SK-N-SH (cell line): ENCODE results near the gene ACSM2A. TPM values are rescaled to one million over a fixed set of nuclear protein-coding genes. Genes with fewer than 3 reads are reported as not detected.
A peak's percentile ranks its signal among the peaks of the same experiment; 100 is the strongest.
"Not testable (repeated sequence)": the region's sequence is repeated elsewhere in the genome, so short reads cannot be mapped to it uniquely, and the experiment has no call there.

Experiments used
- CTCF ChIA-PET: fragments of 300-600, 350-600 bp; formaldehyde crosslinking; extraction: SDS; loops from one replicate; lab custom pipeline; 2021; lab: Yijun Ruan, JAX
- POLR2A ChIA-PET: fragments of 350-600 bp; sonication (Branson Sonifier 250); formaldehyde crosslinking; extraction: SDS; loops from one replicate; lab custom pipeline; 2020; ENCODE audit warnings: antibody characterized with exemption, inconsistent platforms; lab: Yijun Ruan, JAX
- DNase-seq: peaks from one replicate; pipeline ENCODE4 v3.0.0; 2012
- H2AFZ ChIP-seq: fragments of 200-600 bp; sonication (generic); 2 replicates; pipeline ENCODE4 v1.8.1; 2016; ENCODE audit warnings: antibody characterized with exemption, mild to moderate bottlenecking, low read depth
- H3F3A ChIP-seq: fragments of 200-600 bp; sonication (generic); replicated peaks from 2 replicates; pipeline ENCODE3; 2016; ENCODE audit warnings: antibody characterized with exemption, mild to moderate bottlenecking; ENCODE audit not compliant: insufficient read depth
- H3K27ac ChIP-seq, 2 experiments: fragments of 200-500 bp in 1 of 2; fragments of 200-600 bp in 1 of 2; sonication (Bioruptor generic) in 1 of 2; sonication (generic), shearing (Covaris generic) in 1 of 2; 2 replicates each; pipeline versions ENCODE4 v1.5.1 to v1.6.1; 2014 to 2016; ENCODE audit warnings: low read depth in 2 of 2, inconsistent platforms in 1 of 2, low read length in 1 of 2, mild to moderate bottlenecking in 1 of 2, mixed read lengths in 1 of 2
- H3K27me3 ChIP-seq: fragments of 200-600 bp; sonication (generic), shearing (Covaris generic); 2 replicates; pipeline ENCODE4 v1.6.1; 2016; ENCODE audit warnings: mixed run types; ENCODE audit not compliant: insufficient read depth
- H3K36me3 ChIP-seq, 2 experiments: fragments of 200-500 bp in 1 of 2; fragments of 200-600 bp in 1 of 2; sonication (Bioruptor generic) in 1 of 2; sonication (generic) in 1 of 2; replicated peaks in 1 of 2; 2 replicates each; pipeline versions ENCODE3 to v1.5.1; 2014 to 2016; ENCODE audit warnings: low read length in 1 of 2, mild to moderate bottlenecking in 1 of 2; ENCODE audit not compliant: insufficient read depth in 2 of 2, control insufficient read depth in 1 of 2
- H3K4me1 ChIP-seq, 2 experiments: fragments of 200-500 bp in 1 of 2; fragments of 200-600 bp in 1 of 2; sonication (Bioruptor generic) in 1 of 2; sonication (generic), shearing (Covaris generic) in 1 of 2; 2 replicates each; pipeline versions ENCODE4 v1.5.1 to v1.6.1; 2014 to 2016; ENCODE audit warnings: low read depth in 1 of 2, low read length in 1 of 2, mixed run types in 1 of 2; ENCODE audit not compliant: insufficient read depth in 2 of 2, control insufficient read depth in 1 of 2
- H3K4me2 ChIP-seq: fragments of 200-600 bp; sonication (generic), shearing (Covaris generic); 2 replicates; pipeline ENCODE4 v1.6.1; 2017; ENCODE audit warnings: mixed run types
- H3K4me3 ChIP-seq, 2 experiments: fragments of 200-500 bp in 1 of 2; fragments of 200-600 bp in 1 of 2; sonication (Bioruptor generic) in 1 of 2; sonication (generic), shearing (Covaris generic) in 1 of 2; 2 replicates each; pipeline versions ENCODE4 v1.5.1 to v1.8.1; 2014 to 2016; ENCODE audit warnings: low read depth in 2 of 2, inconsistent platforms in 1 of 2, low read length in 1 of 2, mild to moderate bottlenecking in 1 of 2, mixed read lengths in 1 of 2, moderate library complexity in 1 of 2
- H3K79me2 ChIP-seq: fragments of 200-600 bp; sonication (generic); 2 replicates; pipeline ENCODE4 v1.8.1; 2017; ENCODE audit warnings: mild to moderate bottlenecking; ENCODE audit not compliant: insufficient read depth
- H3K9ac ChIP-seq: fragments of 200-600 bp; sonication (generic); 2 replicates; pipeline ENCODE4 v1.6.1; 2017; ENCODE audit warnings: mixed run types
- H3K9me2 ChIP-seq: fragments of 200-600 bp; sonication (generic); 2 replicates; pipeline ENCODE4 v1.6.1; 2017; ENCODE audit warnings: mixed run types
- H3K9me3 ChIP-seq: fragments of 200-600 bp; sonication (generic); 2 replicates; pipeline ENCODE4 v1.6.1; 2017; ENCODE audit warnings: mixed run types, mild to moderate bottlenecking, moderate library complexity
- H4K20me1 ChIP-seq: fragments of 200-600 bp; sonication (generic); 2 replicates; pipeline ENCODE4 v1.6.1; 2017; ENCODE audit warnings: mild to moderate bottlenecking, mixed run types; ENCODE audit not compliant: insufficient read depth
- ELF1 ChIP-seq: IDR thresholded peaks from 2 replicates; pipeline ENCODE4 v1.4.0; 2012
- EP300 ChIP-seq, 2 experiments: IDR thresholded peaks; 2 replicates each; pipeline versions ENCODE4 v1.4.0 to v1.6.1; 2012; ENCODE audit warnings: borderline replicate concordance in 1 of 2, low read depth in 1 of 2, low read length in 1 of 2
- FOXJ3 ChIP-seq: sonication (generic); formaldehyde crosslinking; IDR thresholded peaks from 2 replicates; pipeline ENCODE4 v1.5.1; 2020; ENCODE audit warnings: mild to moderate bottlenecking, missing genetic modification reagents
- RFX5 ChIP-seq: IDR thresholded peaks from 2 replicates; pipeline ENCODE4 v1.6.1; 2012; ENCODE audit warnings: mild to moderate bottlenecking, improper control_type of control experiment, low read length
- SIN3A ChIP-seq: IDR thresholded peaks from 2 replicates; pipeline ENCODE4 v1.6.1; 2012; ENCODE audit warnings: low read depth, mild to moderate bottlenecking, low read length, moderate library complexity, borderline replicate concordance
- YY1 ChIP-seq: IDR thresholded peaks from 2 replicates; pipeline ENCODE4 v1.4.0; 2012; ENCODE audit warnings: low read depth, mild to moderate bottlenecking
- WGBS: methylation state at CpG from one replicate; pipeline ENCODE4 v1.1.6; 2017; ENCODE audit warnings: low lambda C conversion rate; 5-methylcytosine and 5-hydroxymethylcytosine counted together
- polyA plus RNA-seq, 3 experiments: library from polyadenylated mRNA; depleted of rRNA; stranded (reverse); fragments of >200 nt; gene quantifications; 2 replicates each; pipeline ENCODE4 v1.2.3, GENCODE V29; 2012
- TF ChIP-seq, protein P1 (sequence below): fragments of 150-350 bp; IDR thresholded peaks from 2 replicates; pipeline ENCODE4 v1.6.1; 2016; ENCODE audit warnings: mild to moderate bottlenecking, low read depth, low read length

Gene ACSM2A
- polyA plus RNA-seq, 1 of the 3 experiments (the other 2 are of a cell fraction) = not detected

DNA sequence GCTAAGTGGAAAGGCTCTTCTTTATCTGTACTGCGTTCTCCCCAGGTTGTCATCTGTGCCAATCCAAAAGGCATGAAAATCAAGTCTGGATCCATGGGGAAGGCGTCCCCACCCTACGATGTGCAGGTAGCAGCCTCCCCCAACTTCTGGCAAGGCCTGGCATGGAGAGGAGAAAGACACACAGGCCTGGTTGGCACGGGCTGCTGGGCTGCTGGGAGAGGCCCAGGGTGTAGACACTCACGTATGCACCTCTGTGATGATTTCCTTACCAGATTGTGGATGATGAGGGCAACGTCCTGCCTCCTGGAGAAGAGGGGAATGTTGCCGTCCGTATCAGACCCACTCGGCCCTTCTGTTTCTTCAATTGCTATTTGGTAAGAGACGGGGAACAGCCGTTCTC, 20.4 kb upstream of the ACSM2A start:
- Histone ChIP-seq H3K27ac (no peak overlapping the region), H3K4me2 (no peak overlapping the region), H3K79me2 (no peaks in the 10 kb centered on the region), H3K9ac (no peak overlapping the region), H3K4me3 (no peak overlapping the region), H3K36me3 (no peaks in the 10 kb centered on the region), H3K27me3 (no peaks in the 10 kb centered on the region), H3K9me3 (no peaks in the 10 kb centered on the region), H4K20me1 (no peaks in the 10 kb centered on the region), H3K9me2 (no peaks in the 10 kb centered on the region), H2AFZ (no peak overlapping the region), H3F3A (no peaks in the 10 kb centered on the region), H3K4me1 (no peaks in the 10 kb centered on the region)
- 33% methylated on average over 4 of the region's 11 CpGs for WGBS
- ChIA-PET POLR2A (no interaction called here), CTCF (no interaction called here)
- no peak for TF ChIP-seq EP300 (IDR thresholded peaks at IDR 0.05; ENCODE audit: borderline replicate concordance in 1 of 2, low read depth in 1 of 2, low read length in 1 of 2)
- TF ChIP-seq SIN3A = no peak
- TF ChIP-seq YY1 = no peak
- TF ChIP-seq ELF1 = no peak
- no peak for TF ChIP-seq FOXJ3 (CRISPR knock-in tag)
- TF ChIP-seq, protein P1, sequence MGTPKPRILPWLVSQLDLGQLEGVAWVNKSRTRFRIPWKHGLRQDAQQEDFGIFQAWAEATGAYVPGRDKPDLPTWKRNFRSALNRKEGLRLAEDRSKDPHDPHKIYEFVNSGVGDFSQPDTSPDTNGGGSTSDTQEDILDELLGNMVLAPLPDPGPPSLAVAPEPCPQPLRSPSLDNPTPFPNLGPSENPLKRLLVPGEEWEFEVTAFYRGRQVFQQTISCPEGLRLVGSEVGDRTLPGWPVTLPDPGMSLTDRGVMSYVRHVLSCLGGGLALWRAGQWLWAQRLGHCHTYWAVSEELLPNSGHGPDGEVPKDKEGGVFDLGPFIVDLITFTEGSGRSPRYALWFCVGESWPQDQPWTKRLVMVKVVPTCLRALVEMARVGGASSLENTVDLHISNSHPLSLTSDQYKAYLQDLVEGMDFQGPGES = no peak
- no peak for TF ChIP-seq RFX5
- no peak for DNase-seq

DNA sequence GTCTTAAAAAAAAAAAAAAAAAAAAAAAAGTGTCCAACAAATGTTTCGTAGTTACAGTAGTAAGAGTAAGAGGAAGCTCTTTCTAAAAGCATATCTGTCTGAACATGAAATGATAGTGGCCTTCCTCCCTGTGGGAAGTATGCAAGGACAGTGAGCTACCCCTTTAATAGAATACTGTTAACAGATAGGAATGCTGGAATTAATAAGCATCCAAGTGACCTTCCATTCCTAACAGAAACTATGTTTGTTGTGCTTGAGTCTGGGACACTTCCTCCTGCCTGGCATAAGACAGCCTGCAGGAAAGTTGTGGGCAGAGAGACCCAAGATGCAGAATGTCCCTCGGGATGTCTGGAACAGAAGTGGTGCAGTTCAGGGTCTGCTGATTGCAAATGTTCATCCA, 12.4 kb upstream of the ACSM2A start:
- Histone ChIP-seq H3F3A (peaks cover 12% of the 10 kb centered on the region), H3K27ac (peak overlapping the region in 1 of 2 experiments; percentile 80; a peak in 2 of 4 replicates)
- H3K9ac ChIP-seq, H2AFZ ChIP-seq, H3K27me3 ChIP-seq, DNase-seq, CTCF ChIA-PET, H3K9me2 ChIP-seq, H3K36me3 ChIP-seq, H4K20me1 ChIP-seq, H3K4me1 ChIP-seq, H3K4me3 ChIP-seq, H3K79me2 ChIP-seq, H3K4me2 ChIP-seq, H3K9me3 ChIP-seq, POLR2A ChIA-PET: not testable (repeated sequence)
- 20% methylated on average over 1 of the region's 2 CpGs for WGBS

DNA sequence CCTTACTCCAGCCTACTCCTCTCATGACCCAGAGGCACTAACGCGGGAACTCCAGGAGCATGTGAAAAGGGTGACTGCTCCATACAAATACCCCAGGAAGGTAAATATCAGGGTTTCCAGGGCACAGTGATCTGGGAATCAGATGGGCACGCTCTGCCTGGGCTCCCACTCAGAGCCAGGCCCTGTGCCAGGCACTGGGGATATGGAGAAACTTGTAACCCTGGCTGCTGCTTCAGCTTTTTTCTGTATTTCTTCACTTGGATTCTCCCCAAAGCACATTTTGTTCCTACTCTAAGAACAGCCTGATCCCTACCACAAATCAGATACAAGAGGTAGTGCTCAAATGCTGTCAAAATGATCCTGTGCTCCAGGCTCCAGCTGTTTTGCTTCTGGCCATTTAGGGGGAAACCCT, 11.5 kb upstream of the ACSM2A start:
- H4K20me1 ChIP-seq, H3K79me2 ChIP-seq, H3K4me2 ChIP-seq, H3K9me2 ChIP-seq, H3K27me3 ChIP-seq, CTCF ChIA-PET, H3K4me3 ChIP-seq, H3K4me1 ChIP-seq, H3K9me3 ChIP-seq, POLR2A ChIA-PET, H3K36me3 ChIP-seq, H3K9ac ChIP-seq, DNase-seq: not testable (repeated sequence)
- H3K27ac ChIP-seq = peak overlapping the region in 1 of 2 experiments; percentile 79; a peak in 2 of 4 replicates
- peaks cover 12% of the 10 kb centered on the region for H3F3A ChIP-seq
- WGBS = 22% methylated on average over 1 of the region's 3 CpGs
- H2AFZ ChIP-seq = 0 out of 2 replicates have a peak overlapping the region, but pooled peaks have one; percentile 51

DNA sequence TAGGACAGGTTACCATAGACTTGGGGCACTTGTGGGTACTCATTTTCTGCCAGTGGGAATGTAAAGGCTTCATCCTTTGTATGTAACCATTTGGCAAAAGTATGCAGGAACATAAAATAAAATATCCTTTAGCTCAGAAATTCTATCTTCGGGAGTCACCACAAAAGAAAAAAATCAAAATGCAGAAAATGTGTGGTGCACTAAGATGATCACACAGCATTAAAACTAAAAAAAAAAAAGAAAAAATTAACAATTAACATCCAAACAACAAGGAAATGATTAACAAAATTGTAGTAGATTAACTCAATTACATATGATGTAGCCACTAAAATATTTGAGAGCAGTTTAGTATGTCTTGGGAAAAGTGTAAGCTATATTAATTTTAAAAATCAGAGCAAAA, 10.6 kb upstream of the ACSM2A start:
- CTCF ChIA-PET, H3K79me2 ChIP-seq, H3K27me3 ChIP-seq, DNase-seq, H4K20me1 ChIP-seq, H3K9me3 ChIP-seq, POLR2A ChIA-PET, H3K36me3 ChIP-seq, H3K4me1 ChIP-seq, H3K4me3 ChIP-seq, H3K9me2 ChIP-seq: not testable (repeated sequence)
- H3K27ac ChIP-seq = peak overlapping the region in 1 of 2 experiments; percentile 79; a peak in 2 of 4 replicates
- H2AFZ ChIP-seq = 0 out of 2 replicates have a peak overlapping the region, but pooled peaks have one; percentile 51
- 0 out of 2 replicates have a peak overlapping the region, but pooled peaks have one; percentile 41 for H3K4me2 ChIP-seq
- peak overlapping the region; percentile 33; the same call in 1 of the 2 replicates for H3K9ac ChIP-seq
- H3F3A ChIP-seq = peaks cover 12% of the 10 kb centered on the region
- 20% methylated on average over 1 of the region's 1 CpG for WGBS
